IMR-90 (cell line): ENCODE results near the gene PC. TPM values are rescaled to one million over a fixed set of nuclear protein-coding genes. Genes with fewer than 3 reads are reported as not detected.

ENCODE experiments used
- ATAC-seq: fragments of 200-7000 bp; cut with Tn5 transposase; 2 replicates; pipeline ENCODE4 v1.9.1; 2020; ENCODE audit warnings: low read depth, mild to moderate bottlenecking, moderate library complexity
- BruUV-seq: library from RNA; stranded (reverse); fragments of 400-500 nt; replicated peaks from 2 replicates; lab custom pipeline; 2021; lab: Mats Ljungman, UMichigan
- CTCF ChIA-PET: fragments of 300-600 bp; formaldehyde crosslinking; extraction: SDS; loops from one replicate; lab custom pipeline; 2021; ENCODE audit warnings: antibody characterized with exemption; lab: Yijun Ruan, JAX
- POLR2A ChIA-PET: fragments of 300-600 bp; sonication (Branson Sonifier 250); formaldehyde crosslinking; loops from one replicate; lab custom pipeline; 2022; ENCODE audit warnings: antibody characterized with exemption; ENCODE audit not compliant: unreplicated experiment; lab: Charles Lee
- DNase-seq: peaks from one replicate; pipeline ENCODE4 v3.0.0; 2013
- H2AFZ ChIP-seq: replicated peaks from 2 replicates; pipeline ENCODE3; 2013; ENCODE audit warnings: low read length, mild to moderate bottlenecking; ENCODE audit not compliant: poor library complexity
- H2AK5ac ChIP-seq: 2 replicates; pipeline ENCODE4 v1.6.1; 2013; ENCODE audit warnings: low read depth, low read length, inconsistent platforms
- H2AK9ac ChIP-seq: replicated peaks from 2 replicates; pipeline ENCODE3; 2013; ENCODE audit warnings: mild to moderate bottlenecking, low read depth, low read length, moderate library complexity; ENCODE audit not compliant: poor library complexity
- H2BK120ac ChIP-seq: 2 replicates; pipeline ENCODE4 v1.6.1; 2013; ENCODE audit warnings: low read depth, low read length, inconsistent platforms
- H2BK15ac ChIP-seq: 3 replicates; pipeline ENCODE4 v1.6.1; 2013; ENCODE audit warnings: low read depth, low read length, inconsistent platforms
- H2BK20ac ChIP-seq: 2 replicates; pipeline ENCODE4 v1.6.1; 2013; ENCODE audit warnings: low read depth, mild to moderate bottlenecking, inconsistent platforms, low read length, moderate library complexity
- H2BK5ac ChIP-seq: 2 replicates; pipeline ENCODE4 v1.6.1; 2013; ENCODE audit warnings: mild to moderate bottlenecking, low read depth, low read length, inconsistent platforms; ENCODE audit not compliant: poor library complexity, severe bottlenecking
- H3K14ac ChIP-seq: replicated peaks from 2 replicates; pipeline ENCODE4 v1.6.1; 2013; ENCODE audit warnings: low read depth, low read length, inconsistent platforms
- H3K18ac ChIP-seq: 2 replicates; pipeline ENCODE4 v1.6.1; 2013; ENCODE audit warnings: low read depth, low read length, control low read depth
- H3K23ac ChIP-seq: 2 replicates; pipeline ENCODE4 v1.6.1; 2013; ENCODE audit warnings: low read depth, low read length, inconsistent platforms
- H3K27ac ChIP-seq: 2 replicates; pipeline ENCODE4 v1.5.1; 2013; ENCODE audit warnings: mild to moderate bottlenecking, control low read depth, low read length; ENCODE audit not compliant: insufficient read depth
- H3K27me3 ChIP-seq: 2 replicates; pipeline ENCODE4 v1.6.1; 2013; ENCODE audit warnings: low read length; ENCODE audit not compliant: control insufficient read depth, insufficient read depth
- H3K36me3 ChIP-seq: 2 replicates; pipeline ENCODE4 v1.6.1; 2013; ENCODE audit warnings: low read length, mixed read lengths; ENCODE audit not compliant: control insufficient read depth, insufficient read depth
- H3K4ac ChIP-seq: 2 replicates; pipeline ENCODE4 v1.6.1; 2013; ENCODE audit warnings: low read depth, low read length, inconsistent platforms
- H3K4me1 ChIP-seq: 2 replicates; pipeline ENCODE4 v1.6.1; 2013; ENCODE audit warnings: low read length, mixed read lengths; ENCODE audit not compliant: control insufficient read depth, insufficient read depth
- H3K4me2 ChIP-seq: 2 replicates; pipeline ENCODE4 v1.6.1; 2013; ENCODE audit warnings: low read depth, mild to moderate bottlenecking, control low read depth, low read length, moderate library complexity
- H3K4me3 ChIP-seq: 2 replicates; pipeline ENCODE4 v1.5.1; 2013; ENCODE audit warnings: low read depth, mild to moderate bottlenecking, control low read depth, low read length, moderate library complexity; ENCODE audit not compliant: insufficient read depth
- H3K56ac ChIP-seq: 2 replicates; pipeline ENCODE4 v1.6.1; 2013; ENCODE audit warnings: low read length, inconsistent platforms; ENCODE audit not compliant: insufficient read depth; ENCODE audit errors: extremely low read depth
- H3K79me1 ChIP-seq, 2 experiments: 2 replicates each; pipeline ENCODE4 v1.6.1; 2013; ENCODE audit warnings: low read length in 2 of 2, inconsistent platforms in 1 of 2, low read depth in 1 of 2
- H3K9ac ChIP-seq: 2 replicates; pipeline ENCODE4 v1.6.1; 2013; ENCODE audit warnings: low read depth, low read length, control low read depth
- H3K9me1 ChIP-seq: 2 replicates; pipeline ENCODE4 v1.6.1; 2013; ENCODE audit warnings: low read length, inconsistent platforms; ENCODE audit not compliant: insufficient read depth
- H3K9me3 ChIP-seq: 2 replicates; pipeline ENCODE4 v1.6.1; 2013; ENCODE audit warnings: low read length; ENCODE audit not compliant: control insufficient read depth, insufficient read depth
- H4K20me1 ChIP-seq: 2 replicates; pipeline ENCODE4 v1.6.1; 2013; ENCODE audit warnings: low read length, inconsistent platforms; ENCODE audit not compliant: insufficient read depth
- H4K5ac ChIP-seq: 2 replicates; pipeline ENCODE4 v1.6.1; 2013; ENCODE audit warnings: mild to moderate bottlenecking, low read depth, low read length, control low read depth
- H4K8ac ChIP-seq, 2 experiments: 2 replicates each; pipeline ENCODE4 v1.6.1; 2013; ENCODE audit warnings: low read depth in 2 of 2, low read length in 2 of 2, control low read depth in 1 of 2, inconsistent platforms in 1 of 2
- H4K91ac ChIP-seq: 2 replicates; pipeline ENCODE4 v1.6.1; 2013; ENCODE audit warnings: low read depth, low read length, inconsistent platforms; ENCODE audit not compliant: insufficient read depth
- BHLHE40 ChIP-seq: fragments of 150-350 bp; IDR thresholded peaks from 2 replicates; pipeline ENCODE4 v1.6.1; 2016; ENCODE audit warnings: mild to moderate bottlenecking, low read depth, low read length
- CHD1 ChIP-seq: IDR thresholded peaks from 2 replicates; pipeline ENCODE4 v1.6.1; 2012; ENCODE audit warnings: low read depth, low read length, improper control_type of control experiment
- MAFK ChIP-seq: IDR thresholded peaks from 2 replicates; pipeline ENCODE4 v1.6.1; 2012; ENCODE audit warnings: low read depth, low read length, improper control_type of control experiment
- MAZ ChIP-seq: IDR thresholded peaks from 2 replicates; pipeline ENCODE4 v1.6.1; 2012; ENCODE audit warnings: low read depth, mild to moderate bottlenecking, low read length, improper control_type of control experiment, moderate library complexity, borderline replicate concordance
- MXI1 ChIP-seq: IDR thresholded peaks from 2 replicates; pipeline ENCODE4 v1.6.1; 2012; ENCODE audit warnings: low read depth, mild to moderate bottlenecking, low read length, moderate library complexity, borderline replicate concordance
- NFE2L2 ChIP-seq: fragments of 150-350 bp; IDR thresholded peaks from 2 replicates; pipeline ENCODE4 v1.6.1; 2016; ENCODE audit warnings: low read depth, mild to moderate bottlenecking, low read length
- POLR2A ChIP-seq: IDR thresholded peaks from 2 replicates; pipeline ENCODE4 v1.6.1; 2012; ENCODE audit warnings: mild to moderate bottlenecking, low read depth, low read length
- dilution Hi-C: fragments of 300-500 bp; cut with HindIII; formaldehyde crosslinking; loops from one replicate; pipeline ENCODE4 v1.14.3; 2018; ENCODE audit warnings: low sequenced_read_pairs; ENCODE audit not compliant: unreplicated experiment
- in situ Hi-C: fragments of 300-500 bp; cut with MboI; formaldehyde crosslinking; loops from 3 replicates; pipeline ENCODE4 v1.14.3; 2019; ENCODE audit warnings: low sequenced_read_pairs, inconsistent platforms, mixed read lengths
- intact Hi-C: fragments of 100-400 bp; cut with micrococcal nuclease; formaldehyde crosslinking; loops from 2 replicates; pipeline ENCODE4 v1.10.0; 2022
- polyA plus RNA-seq, 3 experiments: library from polyadenylated mRNA; depleted of rRNA; stranded (reverse); fragments of >200 nt; gene quantifications; 2 replicates each; pipeline ENCODE4 v1.2.3, GENCODE V29; 2012; ENCODE audit warnings: low replicate concordance in 1 of 3
- total RNA-seq: library from RNA; depleted of rRNA; stranded (reverse); fragments of >200 nt; gene quantifications from 2 replicates; pipeline ENCODE4 v1.2.3, GENCODE V29; 2012
- TF ChIP-seq, protein P1 (sequence below): conservative IDR thresholded peaks from 2 replicates; pipeline ENCODE4 v1.5.1; 2012; ENCODE audit warnings: mild to moderate bottlenecking, low read depth, low read length, improper control_type of control experiment
- TF ChIP-seq, protein P2 (sequence below): fragments of 150-350 bp; IDR thresholded peaks from 2 replicates; pipeline ENCODE4 v1.6.1; 2016; ENCODE audit warnings: low read depth, mild to moderate bottlenecking, low read length, moderate library complexity, borderline replicate concordance

The PC gene
- total and polyA plus RNA-seq, 2 of the 4 experiments (the other 2 are of a cell fraction), result 13.6 to 15.7 TPM

DNA sequence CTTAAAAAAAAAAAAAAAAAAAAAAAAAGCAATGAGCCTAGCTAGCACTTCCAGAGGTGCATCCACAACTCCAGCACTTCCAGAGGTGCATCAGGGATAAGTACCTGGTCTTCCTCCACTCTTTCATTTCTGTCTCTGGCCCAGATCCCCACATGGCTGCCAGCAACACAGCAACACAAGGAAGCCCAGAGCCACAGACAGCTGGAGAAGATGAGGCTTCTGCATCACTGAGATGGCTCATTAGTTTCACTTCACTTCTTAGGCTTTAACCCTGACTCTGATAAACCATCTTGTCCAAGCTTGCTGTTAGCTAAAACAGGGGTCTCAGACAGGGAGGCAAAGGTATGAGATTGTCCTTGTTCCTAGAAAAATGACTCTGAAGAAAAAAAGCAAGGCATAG, 35.6 kb downstream of the PC start:
- Histone ChIP-seq H3K18ac (no peak overlapping the region), H2BK15ac (no peak overlapping the region), H2BK120ac (no peak overlapping the region), H2AK9ac (no peak overlapping the region), H3K27ac (no peak overlapping the region), H2BK20ac (no peak overlapping the region), H3K4me2 (no peak overlapping the region), H4K8ac (no peak overlapping the region), H3K36me3 (no peaks in the 10 kb centered on the region; the same call in 1 of the 2 replicates), H4K5ac (no peak overlapping the region), H3K27me3 (no peaks in the 10 kb centered on the region), H2BK5ac (no peak overlapping the region), H3K4me1 (peaks cover 5% of the 10 kb centered on the region; the same call in 1 of the 2 replicates), H3K56ac (no peak overlapping the region), H3K4ac (no peak overlapping the region), H3K9ac (no peak overlapping the region), H3K14ac (no peak overlapping the region), H4K20me1 (no peaks in the 10 kb centered on the region), H3K9me1 (peaks cover 8% of the 10 kb centered on the region; the same call in 1 of the 2 replicates), H3K23ac (no peak overlapping the region), H3K79me1 (peaks cover 0 to under 1% of the 10 kb centered on the region in 2 experiments; a peak in 3 of 4 replicates), H3K9me3 (no peaks in the 10 kb centered on the region), H2AFZ (no peak overlapping the region), H2AK5ac (no peak overlapping the region), H3K4me3 (no peak overlapping the region), H4K91ac (no peak overlapping the region)
- BruUV-seq, result no TSS peak
- ATAC-seq (no peak), DNase-seq (no peak)
- TF ChIP-seq, protein P1, sequence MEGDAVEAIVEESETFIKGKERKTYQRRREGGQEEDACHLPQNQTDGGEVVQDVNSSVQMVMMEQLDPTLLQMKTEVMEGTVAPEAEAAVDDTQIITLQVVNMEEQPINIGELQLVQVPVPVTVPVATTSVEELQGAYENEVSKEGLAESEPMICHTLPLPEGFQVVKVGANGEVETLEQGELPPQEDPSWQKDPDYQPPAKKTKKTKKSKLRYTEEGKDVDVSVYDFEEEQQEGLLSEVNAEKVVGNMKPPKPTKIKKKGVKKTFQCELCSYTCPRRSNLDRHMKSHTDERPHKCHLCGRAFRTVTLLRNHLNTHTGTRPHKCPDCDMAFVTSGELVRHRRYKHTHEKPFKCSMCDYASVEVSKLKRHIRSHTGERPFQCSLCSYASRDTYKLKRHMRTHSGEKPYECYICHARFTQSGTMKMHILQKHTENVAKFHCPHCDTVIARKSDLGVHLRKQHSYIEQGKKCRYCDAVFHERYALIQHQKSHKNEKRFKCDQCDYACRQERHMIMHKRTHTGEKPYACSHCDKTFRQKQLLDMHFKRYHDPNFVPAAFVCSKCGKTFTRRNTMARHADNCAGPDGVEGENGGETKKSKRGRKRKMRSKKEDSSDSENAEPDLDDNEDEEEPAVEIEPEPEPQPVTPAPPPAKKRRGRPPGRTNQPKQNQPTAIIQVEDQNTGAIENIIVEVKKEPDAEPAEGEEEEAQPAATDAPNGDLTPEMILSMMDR, result no peak
- no peak for TF ChIP-seq MAZ
- no peak for TF ChIP-seq NFE2L2
- no peak for TF ChIP-seq POLR2A
- TF ChIP-seq MAFK, result no peak
- no peak for TF ChIP-seq BHLHE40
- TF ChIP-seq CHD1, result no peak
- TF ChIP-seq, protein P2, sequence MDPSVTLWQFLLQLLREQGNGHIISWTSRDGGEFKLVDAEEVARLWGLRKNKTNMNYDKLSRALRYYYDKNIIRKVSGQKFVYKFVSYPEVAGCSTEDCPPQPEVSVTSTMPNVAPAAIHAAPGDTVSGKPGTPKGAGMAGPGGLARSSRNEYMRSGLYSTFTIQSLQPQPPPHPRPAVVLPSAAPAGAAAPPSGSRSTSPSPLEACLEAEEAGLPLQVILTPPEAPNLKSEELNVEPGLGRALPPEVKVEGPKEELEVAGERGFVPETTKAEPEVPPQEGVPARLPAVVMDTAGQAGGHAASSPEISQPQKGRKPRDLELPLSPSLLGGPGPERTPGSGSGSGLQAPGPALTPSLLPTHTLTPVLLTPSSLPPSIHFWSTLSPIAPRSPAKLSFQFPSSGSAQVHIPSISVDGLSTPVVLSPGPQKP, result no peak
- TF ChIP-seq MXI1, result no peak
- intact Hi-C loops, result no loop called here
- dilution Hi-C loops, result no loop called here
- ChIA-PET POLR2A (no interaction called here), CTCF (no interaction called here)
- in situ Hi-C loops, result no loop called here
